OCI-LY7 (cell line): ENCODE measurements around the gene CPZ.

Experiments
- EZH2phosphoT487 ChIP-seq: fragments of 200-600 bp; sonication (generic); IDR thresholded peaks from 2 replicates; pipeline ENCODE4 v1.6.1; 2018; ENCODE audit warnings: low read depth, borderline replicate concordance, mild to moderate bottlenecking, mixed run types, antibody characterized with exemption, low read length, moderate library complexity, mixed read lengths
- TF ChIP-seq, protein P1 (sequence below): fragments of 200-600 bp; sonication (generic); conservative IDR thresholded peaks from 2 replicates; pipeline ENCODE4 v1.5.1; 2014; ENCODE audit warnings: mild to moderate bottlenecking, antibody characterized with exemption, low read length, moderate library complexity, mixed read lengths

DNA sequence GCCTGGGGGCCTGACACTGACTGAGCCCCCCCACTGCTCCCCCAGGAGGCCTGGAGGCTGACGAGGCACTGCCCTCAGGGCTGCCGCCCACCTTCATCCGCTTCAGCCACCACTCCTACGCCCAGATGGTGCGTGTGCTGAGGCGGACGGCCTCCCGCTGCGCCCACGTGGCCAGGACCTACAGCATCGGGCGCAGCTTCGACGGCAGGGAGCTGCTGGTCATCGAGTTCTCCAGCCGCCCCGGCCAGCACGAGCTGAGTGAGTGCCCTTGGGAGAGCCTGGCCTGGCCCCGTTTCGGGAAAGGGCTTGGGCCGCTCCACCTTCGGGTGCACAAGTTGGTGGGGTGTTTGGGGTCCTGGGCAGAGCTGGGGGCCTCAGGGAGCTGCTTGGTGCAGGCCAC, 11.4 kb downstream of the CPZ start:
- TF ChIP-seq, protein P1, sequence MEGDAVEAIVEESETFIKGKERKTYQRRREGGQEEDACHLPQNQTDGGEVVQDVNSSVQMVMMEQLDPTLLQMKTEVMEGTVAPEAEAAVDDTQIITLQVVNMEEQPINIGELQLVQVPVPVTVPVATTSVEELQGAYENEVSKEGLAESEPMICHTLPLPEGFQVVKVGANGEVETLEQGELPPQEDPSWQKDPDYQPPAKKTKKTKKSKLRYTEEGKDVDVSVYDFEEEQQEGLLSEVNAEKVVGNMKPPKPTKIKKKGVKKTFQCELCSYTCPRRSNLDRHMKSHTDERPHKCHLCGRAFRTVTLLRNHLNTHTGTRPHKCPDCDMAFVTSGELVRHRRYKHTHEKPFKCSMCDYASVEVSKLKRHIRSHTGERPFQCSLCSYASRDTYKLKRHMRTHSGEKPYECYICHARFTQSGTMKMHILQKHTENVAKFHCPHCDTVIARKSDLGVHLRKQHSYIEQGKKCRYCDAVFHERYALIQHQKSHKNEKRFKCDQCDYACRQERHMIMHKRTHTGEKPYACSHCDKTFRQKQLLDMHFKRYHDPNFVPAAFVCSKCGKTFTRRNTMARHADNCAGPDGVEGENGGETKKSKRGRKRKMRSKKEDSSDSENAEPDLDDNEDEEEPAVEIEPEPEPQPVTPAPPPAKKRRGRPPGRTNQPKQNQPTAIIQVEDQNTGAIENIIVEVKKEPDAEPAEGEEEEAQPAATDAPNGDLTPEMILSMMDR = no peak
- TF ChIP-seq EZH2phosphoT487 = no peak
